ENCODE results near the gene KREMEN1.

DNA sequence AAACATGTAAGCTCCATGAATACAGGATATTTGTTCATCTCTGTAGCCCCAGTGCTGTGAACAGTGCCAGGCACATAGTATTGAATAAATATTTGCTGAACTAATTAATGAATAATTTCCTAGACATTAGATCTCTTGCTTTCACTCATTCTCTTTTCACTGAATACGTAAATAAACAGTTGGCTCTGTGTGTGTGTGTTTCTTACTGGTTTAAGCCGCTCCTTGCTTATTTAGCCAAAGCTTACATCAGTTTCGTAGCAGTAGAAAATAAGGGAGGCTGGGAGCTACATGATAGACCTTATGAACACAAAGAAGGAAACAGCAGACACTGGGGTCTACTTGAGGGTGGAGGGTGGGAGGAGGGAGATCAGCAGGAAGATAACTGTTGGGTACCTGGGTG is 17.2 kb downstream of the KREMEN1 start:
- TF ChIP-seq, protein P1, sequence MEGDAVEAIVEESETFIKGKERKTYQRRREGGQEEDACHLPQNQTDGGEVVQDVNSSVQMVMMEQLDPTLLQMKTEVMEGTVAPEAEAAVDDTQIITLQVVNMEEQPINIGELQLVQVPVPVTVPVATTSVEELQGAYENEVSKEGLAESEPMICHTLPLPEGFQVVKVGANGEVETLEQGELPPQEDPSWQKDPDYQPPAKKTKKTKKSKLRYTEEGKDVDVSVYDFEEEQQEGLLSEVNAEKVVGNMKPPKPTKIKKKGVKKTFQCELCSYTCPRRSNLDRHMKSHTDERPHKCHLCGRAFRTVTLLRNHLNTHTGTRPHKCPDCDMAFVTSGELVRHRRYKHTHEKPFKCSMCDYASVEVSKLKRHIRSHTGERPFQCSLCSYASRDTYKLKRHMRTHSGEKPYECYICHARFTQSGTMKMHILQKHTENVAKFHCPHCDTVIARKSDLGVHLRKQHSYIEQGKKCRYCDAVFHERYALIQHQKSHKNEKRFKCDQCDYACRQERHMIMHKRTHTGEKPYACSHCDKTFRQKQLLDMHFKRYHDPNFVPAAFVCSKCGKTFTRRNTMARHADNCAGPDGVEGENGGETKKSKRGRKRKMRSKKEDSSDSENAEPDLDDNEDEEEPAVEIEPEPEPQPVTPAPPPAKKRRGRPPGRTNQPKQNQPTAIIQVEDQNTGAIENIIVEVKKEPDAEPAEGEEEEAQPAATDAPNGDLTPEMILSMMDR (conservative IDR thresholded peaks at IDR 0.05; ENCODE audit: low read depth, low read length), result no peak
- TF ChIP-seq POLR2A (IDR thresholded peaks at IDR 0.05; ENCODE audit: low read depth, low read length) (no peak), RAD21 (IDR thresholded peaks at IDR 0.05; ENCODE audit: low read length) (no peak), MAFK (IDR thresholded peaks at IDR 0.05; ENCODE audit: low read depth, low read length) (no peak), NFE2L2 (IDR thresholded peaks at IDR 0.05; ENCODE audit: low read depth, low read length) (no peak), SMC3 (IDR thresholded peaks at IDR 0.05; ENCODE audit: low read depth, low read length) (no peak), BHLHE40 (IDR thresholded peaks at IDR 0.05; ENCODE audit: low read depth, low read length) (no peak), RCOR1 (IDR thresholded peaks at IDR 0.05; ENCODE audit: insufficient replicate concordance, low read length) (no peak), CEBPB (IDR thresholded peaks at IDR 0.05; ENCODE audit: low read depth, low read length) (no peak), MXI1 (IDR thresholded peaks at IDR 0.05; ENCODE audit: borderline replicate concordance, low read depth, low read length) (no peak)
